ENCODE data around the gene MAP3K2. TPM values are rescaled to one million over a fixed set of nuclear protein-coding genes. Genes with fewer than 3 reads are reported as not detected.
A peak's percentile ranks its signal among the peaks of the same experiment; 100 is the strongest.

MAP3K2 gene
- total RNA-seq, 4 donors from 2014 or later, result 38.8 to 70.2 (median 52.0) TPM

DNA sequence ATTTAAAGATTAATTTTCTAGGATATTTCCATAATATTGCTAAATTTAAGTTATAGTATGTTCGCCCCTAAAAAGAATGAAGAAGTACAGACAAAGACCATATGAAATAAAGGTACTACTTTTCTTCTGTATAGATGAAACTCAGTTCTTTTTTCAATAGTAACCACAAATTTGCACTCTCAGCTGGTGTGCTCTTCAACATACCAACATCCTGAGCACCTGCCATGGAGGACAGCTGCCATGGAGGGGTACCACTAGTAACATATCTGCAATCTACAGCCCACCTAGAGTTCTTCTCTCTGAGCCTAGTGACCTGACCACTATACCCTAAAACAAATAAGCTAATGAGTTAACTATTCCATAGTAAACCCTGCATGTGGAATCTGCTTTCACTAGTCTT, 57.0 kb downstream of the MAP3K2 start:
- TF ChIP-seq, protein P1, sequence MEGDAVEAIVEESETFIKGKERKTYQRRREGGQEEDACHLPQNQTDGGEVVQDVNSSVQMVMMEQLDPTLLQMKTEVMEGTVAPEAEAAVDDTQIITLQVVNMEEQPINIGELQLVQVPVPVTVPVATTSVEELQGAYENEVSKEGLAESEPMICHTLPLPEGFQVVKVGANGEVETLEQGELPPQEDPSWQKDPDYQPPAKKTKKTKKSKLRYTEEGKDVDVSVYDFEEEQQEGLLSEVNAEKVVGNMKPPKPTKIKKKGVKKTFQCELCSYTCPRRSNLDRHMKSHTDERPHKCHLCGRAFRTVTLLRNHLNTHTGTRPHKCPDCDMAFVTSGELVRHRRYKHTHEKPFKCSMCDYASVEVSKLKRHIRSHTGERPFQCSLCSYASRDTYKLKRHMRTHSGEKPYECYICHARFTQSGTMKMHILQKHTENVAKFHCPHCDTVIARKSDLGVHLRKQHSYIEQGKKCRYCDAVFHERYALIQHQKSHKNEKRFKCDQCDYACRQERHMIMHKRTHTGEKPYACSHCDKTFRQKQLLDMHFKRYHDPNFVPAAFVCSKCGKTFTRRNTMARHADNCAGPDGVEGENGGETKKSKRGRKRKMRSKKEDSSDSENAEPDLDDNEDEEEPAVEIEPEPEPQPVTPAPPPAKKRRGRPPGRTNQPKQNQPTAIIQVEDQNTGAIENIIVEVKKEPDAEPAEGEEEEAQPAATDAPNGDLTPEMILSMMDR (IDR thresholded peaks at IDR 0.05), result no peak
- Histone ChIP-seq H3K4me1 (no peaks in the 10 kb centered on the region), H3K27ac (no peak overlapping the region), H3K36me3 (peaks cover 0 to 77% (median 0%) of the 10 kb centered on the region in 3 donors), H3K4me3 (no peak overlapping the region), H3K27me3 (no peaks in the 10 kb centered on the region), H3K9me3 (no peaks in the 10 kb centered on the region)
- no peak for DNase-seq

DNA sequence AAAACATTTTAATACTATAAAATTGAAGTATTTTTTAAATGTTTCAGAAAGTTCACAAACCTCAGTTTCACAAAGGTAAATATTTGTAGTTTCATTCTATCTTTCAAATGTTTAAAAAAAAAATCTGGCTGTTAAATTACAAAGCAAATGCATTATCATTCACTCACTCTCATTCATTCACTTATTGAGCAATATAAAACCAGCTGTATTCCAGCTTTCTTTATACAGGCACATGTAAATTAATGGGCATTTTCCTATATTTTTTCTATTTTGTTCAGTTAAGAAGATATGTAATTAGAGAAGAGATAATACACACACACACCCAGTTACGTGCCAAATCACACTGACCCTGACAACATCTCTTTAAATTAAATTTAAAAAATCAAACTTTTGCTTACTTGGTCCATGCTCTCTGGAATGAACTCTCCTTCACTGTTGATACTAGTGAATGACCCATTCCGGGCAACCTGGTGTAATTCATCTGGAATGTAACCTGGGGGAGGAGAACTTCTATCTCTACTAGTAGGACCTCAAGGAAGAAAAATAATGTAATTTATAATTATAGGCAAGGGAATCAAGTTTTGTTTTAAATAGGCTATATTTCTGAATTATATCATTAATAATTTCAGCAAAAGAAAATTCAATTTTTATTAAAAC, 61.4 kb downstream of the MAP3K2 start:
- Histone ChIP-seq H3K27me3 (no peaks in the 10 kb centered on the region), H3K27ac (no peak overlapping the region), H3K4me1 (no peaks in the 10 kb centered on the region), H3K36me3 (peaks cover 0 to 84% (median 0%) of the 10 kb centered on the region in 3 donors), H3K4me3 (no peak overlapping the region), H3K9me3 (no peaks in the 10 kb centered on the region)
- TF ChIP-seq, protein P1 (IDR thresholded peaks at IDR 0.05), result no peak
- TF ChIP-seq POLR2A (IDR thresholded peaks at IDR 0.05), result no peak
- DNase-seq, result no peak

DNA sequence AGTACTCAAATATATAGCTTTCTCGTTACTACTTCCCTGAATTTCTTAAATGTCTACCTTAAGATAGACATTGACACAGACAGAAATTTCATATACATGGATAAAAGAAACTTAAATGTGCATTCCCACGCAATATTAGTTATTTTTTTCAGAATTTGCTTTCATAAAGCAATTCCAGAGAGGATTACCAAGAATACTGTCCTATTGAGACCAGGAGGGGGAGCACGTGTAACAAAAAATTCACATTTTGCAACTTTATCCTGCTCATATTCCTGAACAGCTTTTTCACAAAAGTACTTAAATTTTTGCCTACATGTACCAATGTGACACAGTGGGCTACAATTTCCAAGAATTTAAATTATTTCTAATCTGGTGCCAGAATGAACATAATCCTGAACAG, 63.1 kb downstream of the MAP3K2 start:
- H3K4me3 ChIP-seq, result no peak overlapping the region
- H3K9me3 ChIP-seq, result no peaks in the 10 kb centered on the region
- TF ChIP-seq, protein P1 (IDR thresholded peaks at IDR 0.05), result peak in 4 of 6 experiments; percentile 47 to 64 (median 57)
- no peak for TF ChIP-seq POLR2A (IDR thresholded peaks at IDR 0.05)
- H3K36me3 ChIP-seq, result peaks cover 0 to 87% (median 0%) of the 10 kb centered on the region in 3 donors
- no peak overlapping the region for H3K27ac ChIP-seq
- DNase-seq, result no peak
- H3K27me3 ChIP-seq, result no peaks in the 10 kb centered on the region
- no peaks in the 10 kb centered on the region for H3K4me1 ChIP-seq

DNA sequence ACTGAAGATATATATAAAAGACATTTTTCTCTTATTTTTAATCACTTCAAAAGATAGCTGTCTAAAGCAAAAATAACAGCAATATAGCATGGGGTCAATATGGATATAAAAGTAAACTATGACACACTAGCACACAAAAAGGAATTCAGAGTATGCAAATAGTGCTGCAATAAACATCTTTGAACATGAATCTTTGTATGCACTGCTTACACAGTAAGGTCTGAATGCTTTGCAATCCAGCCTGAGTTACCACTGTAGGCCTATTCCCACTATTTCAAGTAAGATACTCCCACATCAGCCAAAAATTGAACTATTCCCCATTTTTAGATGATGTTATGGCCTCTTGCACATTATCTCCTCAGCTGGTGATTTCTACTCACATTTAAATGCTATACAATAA, 66.5 kb downstream of the MAP3K2 start:
- Histone ChIP-seq H3K4me3 (no peak overlapping the region), H3K4me1 (no peaks in the 10 kb centered on the region), H3K27ac (no peak overlapping the region), H3K27me3 (no peaks in the 10 kb centered on the region), H3K9me3 (no peaks in the 10 kb centered on the region), H3K36me3 (peaks cover 0 to 92% (median 0%) of the 10 kb centered on the region in 3 donors)
- no peak for DNase-seq
- TF ChIP-seq POLR2A (IDR thresholded peaks at IDR 0.05), result no peak
- TF ChIP-seq, protein P1 (IDR thresholded peaks at IDR 0.05), result no peak

DNA sequence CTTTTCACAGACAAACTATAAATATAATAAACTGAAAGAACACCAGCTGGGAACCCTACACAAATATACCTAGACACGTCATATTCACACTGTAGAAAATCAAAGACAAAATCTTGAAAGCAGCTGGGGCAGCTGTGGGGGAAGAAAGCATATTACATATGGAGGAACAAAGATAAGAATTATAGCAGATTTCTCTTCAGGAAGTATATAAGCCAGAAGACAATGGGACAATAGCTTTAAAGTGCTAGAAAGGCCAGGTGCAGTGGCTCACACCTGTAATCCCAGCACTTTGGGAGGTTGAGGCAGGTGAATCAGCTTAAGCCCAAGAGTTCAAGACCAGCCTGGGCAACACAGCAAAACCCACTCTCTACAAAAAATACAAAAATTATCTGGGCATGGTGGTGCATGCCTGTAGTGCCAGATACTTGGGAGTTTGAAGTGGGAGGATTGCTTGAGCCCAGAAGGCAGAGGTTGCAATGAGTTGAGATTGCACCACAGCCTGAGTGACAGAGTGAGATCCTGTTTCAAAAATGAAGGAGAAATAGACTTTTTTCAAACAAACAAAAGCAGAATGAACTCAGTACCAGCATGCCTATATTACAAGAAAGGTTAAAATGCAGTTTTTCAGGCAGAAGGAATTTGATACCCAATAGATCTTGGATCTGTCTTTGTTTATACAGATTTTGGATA, 67.0 kb downstream of the MAP3K2 start:
- Histone ChIP-seq H3K27me3 (no peaks in the 10 kb centered on the region), H3K4me1 (no peaks in the 10 kb centered on the region), H3K36me3 (peaks cover 0 to 97% (median 0%) of the 10 kb centered on the region in 3 donors), H3K4me3 (no peak overlapping the region), H3K9me3 (no peaks in the 10 kb centered on the region), H3K27ac (no peak overlapping the region)
- TF ChIP-seq, protein P1 (IDR thresholded peaks at IDR 0.05), result no peak
- TF ChIP-seq POLR2A (IDR thresholded peaks at IDR 0.05), result no peak
- no peak for DNase-seq
